A549 (cell line): ENCODE measurements around the gene MTOR. TPM values are rescaled to one million over a fixed set of nuclear protein-coding genes. Genes with fewer than 3 reads are reported as not detected.

Source experiments
- ATAC-seq, 2 experiments: fragments of 200-7000 bp in 1 of 2; fragments of >200 bp in 1 of 2; cut with Nextera tagmentation in 1 of 2; cut with Tn5 transposase in 1 of 2; 3 replicates each; pipeline versions ENCODE4 v1.8.0 to v1.9.1; 2018 to 2020; ENCODE audit warnings: mild to moderate bottlenecking in 1 of 2, moderate library complexity in 1 of 2
- CTCF ChIA-PET: fragments of 300-600 bp; sonication (Branson Sonifier 250); formaldehyde crosslinking; extraction: SDS; loops from one replicate; lab custom pipeline; 2021; ENCODE audit warnings: antibody characterized with exemption, inconsistent platforms; lab: Yijun Ruan, JAX
- POLR2A ChIA-PET: fragments of 350-600 bp; formaldehyde crosslinking; extraction: SDS; loops from one replicate; lab custom pipeline; 2021; ENCODE audit warnings: antibody characterized with exemption, inconsistent platforms; lab: Yijun Ruan, JAX
- DNase-seq, 2 experiments: peaks; one replicate each; pipeline versions ENCODE4 v3.0.0 to v3.0.0-alpha.2; 2011 to 2016; ENCODE audit warnings: low read depth in 1 of 2, low spot score in 1 of 2
- FAIRE-seq: peaks from 2 replicates; lab custom pipeline; 2011; peaks lifted over from hg19 to GRCh38; lab: Jason Lieb, UNC
- H3K27ac ChIP-seq, 2 experiments: fragments of >200 bp; sonication (Bioruptor Twin); formaldehyde crosslinking; 3 replicates each; pipeline ENCODE4 v1.5.1; 2016 to 2017
- H3K4me1 ChIP-seq: fragments of >200 bp; sonication (Bioruptor Twin); formaldehyde crosslinking; 3 replicates; pipeline ENCODE4 v1.6.1; 2016
- H3K4me2 ChIP-seq: fragments of >200 bp; sonication (Bioruptor Twin); formaldehyde crosslinking; 3 replicates; pipeline ENCODE4 v1.6.1; 2016
- H3K4me3 ChIP-seq: fragments of >200 bp; sonication (Bioruptor Twin); formaldehyde crosslinking; 3 replicates; pipeline ENCODE4 v1.5.1; 2016
- H3K9me3 ChIP-seq: fragments of >200 bp; sonication (Bioruptor Twin); formaldehyde crosslinking; 3 replicates; pipeline ENCODE4 v1.6.1; 2016
- ATOH8 ChIP-seq: fragments of 250-450 bp; sonication (Bioruptor Pico); IDR thresholded peaks from 2 replicates; pipeline ENCODE4 v1.5.0; 2020; ENCODE audit warnings: low read depth, mild to moderate bottlenecking, moderate library complexity
- BCL3 ChIP-seq: fragments of >200 bp; sonication (Bioruptor Twin); formaldehyde crosslinking; IDR thresholded peaks from 3 replicates; pipeline ENCODE4 v1.6.1; 2016
- CBX8 ChIP-seq: fragments of 200-600 bp; sonication (generic); IDR thresholded peaks from 2 replicates; pipeline ENCODE4 v1.6.1; 2016
- EHF ChIP-seq: fragments of 250-450 bp; sonication (Bioruptor Pico); IDR thresholded peaks from 2 replicates; pipeline ENCODE4 v1.5.0; 2020; ENCODE audit warnings: mild to moderate bottlenecking
- EHMT2 ChIP-seq: fragments of 200-600 bp; sonication (generic); IDR thresholded peaks from 2 replicates; pipeline ENCODE4 v1.6.1; 2016; ENCODE audit warnings: antibody characterized with exemption, low read depth, mild to moderate bottlenecking, moderate library complexity
- GATA3 ChIP-seq: IDR thresholded peaks from 2 replicates; pipeline ENCODE4 v1.6.1; 2012; ENCODE audit warnings: borderline replicate concordance
- HDAC2 ChIP-seq: fragments of 200-600 bp; sonication (generic); IDR thresholded peaks from 2 replicates; pipeline ENCODE4 v1.6.1; 2016
- HOXA7 ChIP-seq: fragments of 250-450 bp; sonication (Bioruptor Pico); IDR thresholded peaks from 2 replicates; pipeline ENCODE4 v1.5.0; 2020; ENCODE audit warnings: mild to moderate bottlenecking, moderate library complexity
- KDM5A ChIP-seq: fragments of 200-600 bp; sonication (generic); IDR thresholded peaks from 2 replicates; pipeline ENCODE4 v1.6.1; 2016; ENCODE audit warnings: antibody characterized with exemption, mild to moderate bottlenecking
- MAFK ChIP-seq: fragments of 450-650 bp; IDR thresholded peaks from 2 replicates; pipeline ENCODE4 v1.6.1; 2014; ENCODE audit not compliant: partially characterized antibody
- NFE2L2 ChIP-seq: fragments of 150-350 bp; conservative IDR thresholded peaks from 2 replicates; pipeline ENCODE4 v1.6.1; 2014; ENCODE audit warnings: low read length
- POLR2AphosphoS2 ChIP-seq: conservative IDR thresholded peaks from 2 replicates; pipeline ENCODE4 v1.6.1; 2012; ENCODE audit warnings: low read length, improper control_type of control experiment, inconsistent platforms
- RARB ChIP-seq: fragments of 250-450 bp; sonication (Bioruptor Pico); IDR thresholded peaks from 2 replicates; pipeline ENCODE4 v1.8.0; 2021; ENCODE audit warnings: mild to moderate bottlenecking, moderate library complexity
- RCOR1 ChIP-seq: fragments of 150-350 bp; IDR thresholded peaks from 2 replicates; pipeline ENCODE4 v1.6.1; 2014; ENCODE audit warnings: antibody characterized with exemption, low read length, low read depth
- REST ChIP-seq: fragments of 200-600 bp; sonication (generic); IDR thresholded peaks from 2 replicates; pipeline ENCODE4 v1.6.1; 2016; ENCODE audit warnings: antibody characterized with exemption, mild to moderate bottlenecking, moderate library complexity
- RFX5 ChIP-seq: fragments of 450-650 bp; IDR thresholded peaks from 2 replicates; pipeline ENCODE4 v1.7.1; 2014; ENCODE audit warnings: antibody characterized with exemption, mild to moderate bottlenecking, moderate library complexity
- SREBF2 ChIP-seq: fragments of 450-650 bp; IDR thresholded peaks from 2 replicates; pipeline ENCODE4 v1.6.1; 2014; ENCODE audit warnings: mild to moderate bottlenecking, moderate library complexity
- ZNF302 ChIP-seq: fragments of 250-450 bp; sonication (Bioruptor Pico); IDR thresholded peaks from 2 replicates; pipeline ENCODE4 v1.9.0; 2021; ENCODE audit warnings: inconsistent platforms, mild to moderate bottlenecking, moderate library complexity
- WGBS: methylation state at CpG from one replicate; pipeline ENCODE4 v1.1.6; 2017; ENCODE audit errors: missing lambda C conversion rate; 5-methylcytosine and 5-hydroxymethylcytosine counted together
- polyA plus RNA-seq, 4 experiments: library from polyadenylated mRNA; depleted of rRNA in 3 of 4; stranded (reverse); fragments of >200 nt; fragmentation: RNase III in 1 of 4; extraction: RNeasy Plus Mini Kit Qiagen cat#74134 plus additional on column Dnase treatment in 1 of 4; gene quantifications; 2 replicates in 3 of 4; 3 replicates in 1 of 4; pipeline ENCODE4 v1.2.3, GENCODE V29; 2011 to 2017

Gene MTOR
- polyA plus RNA-seq, 2 of the 4 experiments (the other 2 are of a cell fraction), result 15.7 to 28.5 TPM

- POLR2A ChIA-PET, result no interaction called here
- ATAC-seq, result no peak
These were observed 83.2 kb downstream of the MTOR start for GRCh38 chr1:11179125-11179524.

GRCh38 chr1:11178021-11179015, 84.0 kb downstream of the MTOR start:
- DNase-seq, result no peak
- no peak overlapping the region for H3K4me2 ChIP-seq
- no peak for FAIRE-seq
- ChIA-PET POLR2A (no interaction called here), CTCF (interaction anchor here (1.2 to 1.3 kb wide), 2 partner anchors 10 to 20 kb away, joined by 3 read pairs; no protein-coding TSS in a partner anchor)
- no peaks in the 10 kb centered on the region for H3K4me1 ChIP-seq
- H3K27ac ChIP-seq, result no peak overlapping the region
- no peaks in the 10 kb centered on the region for H3K9me3 ChIP-seq
- H3K4me3 ChIP-seq, result no peak overlapping the region
- no peak for ATAC-seq
- 76% methylated on average over 7 of the region's 7 CpGs for WGBS
- TF ChIP-seq CBX8 (no peak), HOXA7 (CRISPR knock-in tag) (no peak), REST (no peak), ATOH8 (CRISPR knock-in tag) (no peak), HDAC2 (no peak), EHF (CRISPR knock-in tag) (no peak), ZNF302 (no peak), RFX5 (no peak), EHMT2 (no peak), GATA3 (no peak), RARB (CRISPR knock-in tag) (no peak), RCOR1 (no peak), POLR2AphosphoS2 (no peak), SREBF2 (no peak)

More at GRCh38 chr1:11179125-11179524, 83.2 kb downstream of the MTOR start:
- no peaks in the 10 kb centered on the region for H3K9me3 ChIP-seq
- no peak overlapping the region for H3K27ac ChIP-seq
- no peak overlapping the region for H3K4me3 ChIP-seq
- TF ChIP-seq BCL3, result no peak
- no peak for TF ChIP-seq NFE2L2
- no peak for TF ChIP-seq KDM5A
- TF ChIP-seq MAFK, result no peak
- FAIRE-seq (no peak), DNase-seq (no peak)
- no peak overlapping the region for H3K4me2 ChIP-seq
- H3K4me1 ChIP-seq, result no peaks in the 10 kb centered on the region
- CTCF ChIA-PET, result interaction anchor here (1.2 to 1.3 kb wide), 2 partner anchors 10 to 19 kb away, joined by 3 read pairs; no protein-coding TSS in a partner anchor
